Naive thymus-derived CD4-positive, alpha-beta T cell (primary cell): ENCODE data around the gene NPB. TPM values are rescaled to one million over a fixed set of nuclear protein-coding genes. Genes with fewer than 3 reads are reported as not detected.
"Not testable (repeated sequence)": the region's sequence is repeated elsewhere in the genome, so short reads cannot be mapped to it uniquely, and the experiment has no call there.

ENCODE experiments used
- ATAC-seq: fragments of 150-1000 bp; cut with Tn5 transposase; 2 replicates; pipeline ENCODE4 v1.10.0; 2021; ENCODE audit warnings: mild to moderate bottlenecking, moderate library complexity
- CTCF ChIA-PET: fragments of 350-600 bp; sonication (Branson Sonifier 250); formaldehyde crosslinking; loops from one replicate; lab custom pipeline; 2021; ENCODE audit warnings: antibody characterized with exemption; lab: Charles Lee
- POLR2A ChIA-PET: fragments of 350-600 bp; sonication (Branson Sonifier 250); formaldehyde crosslinking; loops from one replicate; lab custom pipeline; 2021; ENCODE audit warnings: antibody characterized with exemption, inconsistent platforms; lab: Charles Lee
- DNase-seq, 9 donors: peaks; one replicate each; pipeline versions ENCODE4 v3.0.0 to v3.0.0-alpha.2; 2020 to 2022; ENCODE audit warnings: mixed read lengths in 1 of 9
- H3K27ac ChIP-seq: one replicate; pipeline ENCODE4 v1.7.0; 2013; ENCODE audit warnings: mild to moderate bottlenecking, low read depth, low read length, moderate library complexity
- H3K27me3 ChIP-seq, 2 donors: one replicate each; pipeline ENCODE4 v1.7.0; 2013; ENCODE audit warnings: low read length in 2 of 2, mild to moderate bottlenecking in 2 of 2, moderate library complexity in 2 of 2; ENCODE audit not compliant: control insufficient read depth in 2 of 2, insufficient read depth in 2 of 2
- H3K36me3 ChIP-seq, 3 experiments: 1 replicate in 2 of 3; 2 replicates in 1 of 3; pipeline ENCODE4 v1.7.0; 2013; ENCODE audit warnings: low read length in 3 of 3, mild to moderate bottlenecking in 3 of 3, moderate library complexity in 1 of 3; ENCODE audit not compliant: insufficient read depth in 3 of 3, control insufficient read depth in 2 of 3
- H3K4me1 ChIP-seq, 2 donors: one replicate each; pipeline ENCODE4 v1.7.0; 2013; ENCODE audit warnings: low read length in 2 of 2, mild to moderate bottlenecking in 2 of 2, moderate library complexity in 1 of 2; ENCODE audit not compliant: control insufficient read depth in 2 of 2, insufficient read depth in 2 of 2
- H3K4me3 ChIP-seq: 2 replicates; pipeline ENCODE4 v1.7.0; 2013; ENCODE audit warnings: mild to moderate bottlenecking, low read length
- H3K9me3 ChIP-seq, 3 experiments: 1 replicate in 2 of 3; 2 replicates in 1 of 3; pipeline ENCODE4 v1.7.0; 2013; ENCODE audit warnings: low read length in 3 of 3; ENCODE audit not compliant: control insufficient read depth in 2 of 3
- H3K27ac Mint-ChIP-seq, 9 donors: one replicate each; pipeline ENCODE4 v1.8.0; 2020 to 2022; ENCODE audit warnings: mixed read lengths in 9 of 9, mild to moderate bottlenecking in 8 of 9, moderate library complexity in 5 of 9, inconsistent platforms in 2 of 9
- H3K27me3 Mint-ChIP-seq, 5 donors: one replicate each; pipeline ENCODE4 v1.8.0; 2021 to 2022; ENCODE audit warnings: mixed read lengths in 5 of 5, mild to moderate bottlenecking in 1 of 5
- H3K36me3 Mint-ChIP-seq, 5 donors: one replicate each; pipeline ENCODE4 v1.8.0; 2020 to 2022; ENCODE audit warnings: mixed read lengths in 5 of 5, mild to moderate bottlenecking in 3 of 5, inconsistent platforms in 1 of 5
- H3K4me1 Mint-ChIP-seq, 7 donors: one replicate each; pipeline ENCODE4 v1.8.0; 2020 to 2022; ENCODE audit warnings: mixed read lengths in 7 of 7, mild to moderate bottlenecking in 3 of 7, inconsistent platforms in 1 of 7
- H3K4me3 Mint-ChIP-seq, 10 donors: one replicate each; pipeline ENCODE4 v1.8.0; 2020 to 2022; ENCODE audit warnings: mild to moderate bottlenecking in 10 of 10, mixed read lengths in 10 of 10, moderate library complexity in 6 of 10, inconsistent platforms in 2 of 10
- H3K9me3 Mint-ChIP-seq, 11 donors: one replicate each; pipeline ENCODE4 v1.8.0; 2020 to 2022; ENCODE audit warnings: mixed read lengths in 11 of 11, mild to moderate bottlenecking in 4 of 11, inconsistent platforms in 1 of 11, moderate library complexity in 1 of 11
- intact Hi-C, 2 donors: fragments of 100-400 bp; cut with micrococcal nuclease; formaldehyde crosslinking; loops; one replicate each; pipeline ENCODE4 v1.15.1; 2023
- polyA plus RNA-seq, 2 donors: library from polyadenylated mRNA; unstranded; fragments of 300-500 nt; fragmentation: Illumina TruSeq; gene quantifications; one replicate each; pipeline ENCODE4 v1.2.3, GENCODE V29; 2021
- total RNA-seq, 6 experiments: library from RNA in 5 of 6; stranded (reverse) in 5 of 6; gene quantifications; 1 replicate in 5 of 6; 2 replicates in 1 of 6; pipeline ENCODE4 v1.2.3 and lab custom pipeline; 2021 to 2026

The NPB gene
- total and polyA plus RNA-seq, 7 experiments from 2014 or later = 0.20 to 0.59 (median 0.51) TPM; not detected in 2

DNA sequence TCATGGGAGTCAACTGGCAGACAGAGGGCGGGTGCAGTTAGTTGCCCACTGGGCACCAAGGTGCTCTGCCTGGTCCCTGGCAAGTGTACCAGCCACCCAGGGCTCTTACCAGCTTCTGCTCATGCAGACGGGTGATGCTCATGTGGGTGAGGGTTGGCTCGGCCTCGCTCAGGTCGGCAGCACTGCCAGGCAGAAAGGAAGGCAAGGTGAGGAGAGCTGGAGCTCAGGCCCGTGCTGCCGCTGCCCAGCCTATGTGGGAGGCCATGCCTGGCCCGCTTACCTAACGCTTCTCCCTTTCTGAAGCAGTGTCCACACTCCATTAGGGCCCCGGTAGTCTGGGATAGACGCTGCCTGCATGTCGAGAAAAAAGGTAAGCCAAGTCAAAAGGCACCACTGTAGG, 13.3 kb downstream of the NPB start:
- peaks cover 12 to 41% (median 18%) of the 10 kb centered on the region in 3 experiments for H3K36me3 ChIP-seq
- DNase-seq = no peak
- H3K4me1 ChIP-seq = peaks cover 17 to 25% of the 10 kb centered on the region in 2 donors
- H3K36me3 Mint-ChIP-seq = peaks cover 0 to 22% (median 4%) of the 10 kb centered on the region in 5 donors
- H3K4me1 Mint-ChIP-seq = peaks cover 14 to 52% (median 36%) of the 10 kb centered on the region in 7 donors
- ChIA-PET CTCF (no interaction called here), POLR2A (interaction anchor here (0.8 to 3.5 kb wide), 3 partner anchors 9 to 45 kb away, joined by 3 to 23 read pairs (median 5); partner anchors contain the start of gene MAFG)
- peak overlapping the region in 6 of 10 donors; percentile 4 to 47 (median 40) for H3K4me3 Mint-ChIP-seq
- peak overlapping the region in 2 of 9 donors; percentile 8 to 14 for H3K27ac Mint-ChIP-seq
- intact Hi-C loops = no loop called here
- no peak overlapping the region for H3K4me3 ChIP-seq
- no peaks in the 10 kb centered on the region for H3K9me3 ChIP-seq
- H3K27me3 ChIP-seq = no peaks in the 10 kb centered on the region
- no peak overlapping the region for H3K27ac ChIP-seq
- peaks cover 0 to 2% (median 0%) of the 10 kb centered on the region in 11 donors for H3K9me3 Mint-ChIP-seq
- no peaks in the 10 kb centered on the region for H3K27me3 Mint-ChIP-seq
- no peak for ATAC-seq

DNA sequence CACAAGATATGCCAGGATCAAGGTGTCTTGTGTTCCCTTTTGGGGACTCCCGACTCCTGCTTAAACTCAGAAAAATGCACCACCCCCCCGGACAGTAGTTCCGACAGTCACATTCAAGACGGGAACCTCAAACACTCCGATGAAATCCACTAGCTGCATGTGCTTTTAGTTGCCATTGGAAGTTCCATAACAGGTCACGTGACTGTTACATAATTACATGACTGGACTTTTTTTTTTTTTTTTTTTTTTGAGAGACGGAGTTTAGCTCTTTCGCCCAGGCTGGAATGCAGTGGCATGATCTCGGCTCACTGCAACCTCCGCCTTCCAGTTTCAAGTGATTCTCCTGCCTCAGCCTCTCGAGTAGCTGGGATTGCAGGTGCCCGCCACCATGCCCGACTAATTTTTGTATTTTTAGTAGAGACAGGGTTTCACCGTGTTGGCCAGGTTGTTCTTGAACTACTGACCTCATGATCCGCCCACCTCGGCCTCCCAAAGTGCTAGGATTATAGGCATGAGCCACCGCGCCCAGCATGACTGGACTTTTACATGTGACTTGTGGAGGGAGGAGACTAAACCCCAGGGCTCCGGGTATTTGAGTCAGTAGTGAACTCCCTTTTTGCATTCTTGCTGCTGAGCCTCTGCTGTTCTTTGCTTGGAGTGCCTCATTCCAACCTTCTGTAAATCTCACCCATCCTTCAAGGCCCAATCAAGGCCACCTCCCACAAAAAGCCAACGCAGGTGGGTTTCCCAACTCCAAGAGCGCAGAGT, 14.4 kb downstream of the NPB start:
- Histone ChIP-seq H3K27me3 (no peaks in the 10 kb centered on the region), H3K9me3 (no peaks in the 10 kb centered on the region), H3K4me3 (peak overlapping the region; percentile 49), H3K36me3 (peaks cover 12 to 45% (median 18%) of the 10 kb centered on the region in 3 experiments), H3K27ac (no peak overlapping the region), H3K4me1 (peaks cover 13 to 20% of the 10 kb centered on the region in 2 donors)
- no peak for ATAC-seq
- Mint-ChIP-seq H3K27me3 (no peaks in the 10 kb centered on the region), H3K4me3 (peak overlapping the region; percentile 79 to 91 (median 86)), H3K9me3 (peaks cover 0 to 2% (median 0%) of the 10 kb centered on the region in 11 donors), H3K4me1 (peaks cover 14 to 50% (median 35%) of the 10 kb centered on the region in 7 donors), H3K27ac (peak overlapping the region in 8 of 9 donors; percentile 25 to 79 (median 65)), H3K36me3 (peaks cover 0 to 26% (median 4%) of the 10 kb centered on the region in 5 donors)
- intact Hi-C loops = no loop called here
- POLR2A ChIA-PET = interaction anchor here (0.6 to 1.9 kb wide), 10 partner anchors 8 to 391 kb away, joined by 3 to 16 read pairs (median 5); partner anchors contain the start of genes ALYREF, ANAPC11, ARHGDIA and MAFG
- CTCF ChIA-PET = interaction anchor here (0.6 kb wide), 1 partner anchor 350 kb away, joined by 3 read pairs; no protein-coding TSS in a partner anchor
- DNase-seq = no peak

DNA sequence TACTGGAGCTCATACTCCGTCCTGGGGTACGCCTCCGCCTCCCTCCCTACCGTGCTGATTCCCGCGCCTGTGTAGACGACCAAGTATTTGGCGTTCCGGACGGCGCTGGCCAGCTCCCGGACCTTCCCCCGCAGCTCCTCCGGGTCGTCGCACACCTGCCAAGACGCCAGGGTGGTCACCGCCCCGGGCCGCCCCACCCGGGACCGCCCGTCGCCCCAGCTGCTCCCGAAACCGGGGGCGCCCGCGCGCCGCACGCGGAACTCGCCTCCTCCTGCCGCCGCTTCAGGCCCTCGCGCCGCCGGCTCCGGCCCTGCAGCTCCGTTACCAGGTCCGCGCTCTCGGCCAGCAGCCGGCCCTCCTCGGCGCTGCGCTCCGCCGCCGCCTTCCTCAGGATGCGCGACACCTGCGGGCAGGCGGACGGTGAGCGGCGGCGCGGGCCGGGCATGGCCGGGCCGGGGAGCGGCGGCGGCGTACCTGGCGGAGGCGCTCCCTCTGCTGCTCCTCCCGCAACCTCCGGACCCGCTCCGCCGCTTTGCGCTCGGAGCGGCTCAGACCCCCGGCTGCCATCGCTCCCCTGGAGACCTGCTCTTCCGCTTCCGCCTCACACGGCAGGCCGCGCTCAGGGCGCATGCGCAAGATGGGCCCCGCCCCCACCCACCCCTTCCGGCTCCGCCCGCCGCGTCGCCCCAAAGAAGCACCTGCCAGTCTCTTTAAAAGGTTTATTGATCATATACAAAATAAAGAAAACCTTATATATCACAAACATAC, 15.7 kb downstream of the NPB start, which contains the start of gene SIRT7:
Gene SIRT7, minus strand, starts transcription at position 612 of the 768 bp plus-strand sequence. Its CDS starts 45 bp downstream, at position 567.
- POLR2A ChIA-PET = interaction anchor here (0.7 to 1.8 kb wide), 9 partner anchors 8 to 823 kb away, joined by 3 to 16 read pairs (median 5); partner anchors contain the start of genes ALYREF, ANAPC11, ARHGDIA and MAFG
- H3K4me1 Mint-ChIP-seq = peaks cover 14 to 47% (median 35%) of the 10 kb centered on the region in 7 donors

DNA sequence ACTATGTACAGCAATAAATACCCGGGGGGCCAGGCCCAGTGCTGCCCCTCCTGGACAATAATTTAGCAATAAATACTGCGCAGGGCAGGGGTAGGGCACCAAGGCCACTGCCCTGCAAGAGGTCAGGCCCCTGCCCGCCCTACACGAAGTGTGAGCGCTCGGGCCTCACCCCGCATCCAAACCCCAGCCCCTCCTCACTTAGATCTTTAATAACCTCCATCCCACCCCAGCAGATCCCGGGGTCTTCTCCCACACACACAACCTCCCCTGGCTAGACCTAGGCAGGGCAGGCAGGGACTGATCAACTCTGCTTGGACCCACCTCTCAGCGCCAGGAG, 16.3 kb downstream of the NPB start:
- H3K27me3 ChIP-seq, H3K9me3 ChIP-seq, DNase-seq, H3K4me3 ChIP-seq, CTCF ChIA-PET, H3K27me3 Mint-ChIP-seq, H3K9me3 Mint-ChIP-seq: not testable (repeated sequence)
- Mint-ChIP-seq H3K4me3 (peak overlapping the region; percentile 81 to 92 (median 88)), H3K27ac (peak overlapping the region; percentile 82 to 90 (median 85)), H3K36me3 (peaks cover 0 to 19% (median 2%) of the 10 kb centered on the region in 5 donors), H3K4me1 (peaks cover 14 to 45% (median 35%) of the 10 kb centered on the region in 7 donors)
- intact Hi-C loops = loop anchor here (1.0 to 2.0 kb wide), 4 partner anchors 8 to 58 kb away; partner anchors contain the start of genes ALYREF (in 1 of the 2), ANAPC11 (in 1 of the 2), MAFG (in 1 of the 2) and P4HB (in 1 of the 2)
- POLR2A ChIA-PET = interaction anchor here (1.5 to 1.8 kb wide), 2 partner anchors 46 to 48 kb away, joined by 6 to 7 read pairs; partner anchors contain the start of gene ARHGDIA
- H3K4me1 ChIP-seq = peaks cover 13 to 20% of the 10 kb centered on the region in 2 donors
- H3K36me3 ChIP-seq = peaks cover 12 to 35% (median 16%) of the 10 kb centered on the region in 3 experiments
- H3K27ac ChIP-seq = peak overlapping the region; percentile 80
- ATAC-seq = peak; percentile 26

More for the DNA sequence above, 15.7 kb downstream of the NPB start, which contains the start of gene SIRT7:
- Histone ChIP-seq H3K9me3 (no peaks in the 10 kb centered on the region), H3K4me1 (peaks cover 13 to 20% of the 10 kb centered on the region in 2 donors), H3K4me3 (peak within 1 kb of the TSS; percentile 49), H3K27me3 (no peaks in the 10 kb centered on the region), H3K27ac (peak within 1 kb of the TSS; percentile 80), H3K36me3 (peaks cover 12 to 41% (median 18%) of the 10 kb centered on the region in 3 experiments)
- Mint-ChIP-seq H3K9me3 (peaks cover 0 to 2% (median 0%) of the 10 kb centered on the region in 11 donors), H3K36me3 (peaks cover 0 to 25% (median 4%) of the 10 kb centered on the region in 5 donors), H3K4me3 (peak within 1 kb of the TSS; percentile 81 to 92 (median 88)), H3K27me3 (no peaks in the 10 kb centered on the region), H3K27ac (peak within 1 kb of the TSS; percentile 82 to 90 (median 85))
- CTCF ChIA-PET = interaction anchor here (0.7 to 0.8 kb wide), 3 partner anchors 9 to 245 kb away, joined by 3 to 4 read pairs (median 3); no protein-coding TSS in a partner anchor
- ATAC-seq (peak; percentile 93), DNase-seq (peak; percentile 69 to 83 (median 78))
- intact Hi-C loops = loop anchor here (1.0 to 2.0 kb wide), 4 partner anchors 9 to 57 kb away; partner anchors contain the start of genes ALYREF (in 1 of the 2), ANAPC11 (in 1 of the 2), MAFG (in 1 of the 2) and P4HB (in 1 of the 2)

DNA sequence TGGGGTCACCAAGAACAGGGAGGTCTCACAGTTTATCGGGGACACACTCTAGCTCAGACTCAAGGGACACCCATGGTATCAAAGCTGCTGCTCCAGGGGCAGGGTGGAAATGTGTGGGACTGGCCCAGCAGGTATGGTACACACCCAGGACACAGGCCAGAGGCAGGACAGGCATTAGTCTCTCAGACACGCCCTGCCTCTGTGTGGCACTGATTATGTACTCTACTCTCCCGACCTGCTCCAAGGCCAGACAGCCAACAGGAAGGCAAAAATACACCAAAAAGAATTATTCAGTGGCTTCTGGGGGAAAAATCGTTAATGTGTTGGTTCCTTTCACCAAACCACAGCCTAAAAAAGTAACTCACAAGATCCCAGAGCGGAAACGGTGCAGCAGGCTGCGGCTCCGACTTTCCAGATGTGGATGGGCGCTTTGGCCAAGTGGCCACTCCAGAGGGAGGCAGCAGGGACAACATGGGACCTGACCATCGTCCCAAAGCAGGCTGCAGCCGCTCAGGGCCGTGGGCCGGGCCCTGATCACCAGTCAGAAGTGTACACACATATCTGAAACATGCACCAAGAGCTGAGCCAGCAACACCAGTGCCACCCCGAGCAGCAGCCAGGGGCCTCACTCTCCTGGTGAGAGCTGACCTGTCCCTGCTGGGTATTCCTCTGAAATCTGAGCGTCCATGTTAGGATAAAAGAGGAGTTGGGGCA, 17.0 kb downstream of the NPB start:
- peaks cover 14 to 47% (median 34%) of the 10 kb centered on the region in 7 donors for H3K4me1 Mint-ChIP-seq
- Histone ChIP-seq H3K36me3 (peaks cover 8 to 28% (median 10%) of the 10 kb centered on the region in 3 experiments), H3K4me1 (peaks cover 13 to 20% of the 10 kb centered on the region in 2 donors), H3K27ac (peak overlapping the region; percentile 80), H3K9me3 (no peaks in the 10 kb centered on the region), H3K27me3 (no peaks in the 10 kb centered on the region), H3K4me3 (no peak overlapping the region)
- ATAC-seq (no peak), DNase-seq (no peak)
- H3K27ac Mint-ChIP-seq = peak overlapping the region in 8 of 9 donors; percentile 12 to 90 (median 84)
- H3K9me3 Mint-ChIP-seq = peaks cover 0 to 2% (median 0%) of the 10 kb centered on the region in 11 donors
- H3K36me3 Mint-ChIP-seq = peaks cover 0 to 16% (median 0%) of the 10 kb centered on the region in 5 donors
- ChIA-PET CTCF (no interaction called here), POLR2A (interaction anchor here (0.9 kb wide), 1 partner anchor 13 kb away, joined by 3 read pairs; no protein-coding TSS in a partner anchor)
- H3K27me3 Mint-ChIP-seq = no peaks in the 10 kb centered on the region
- intact Hi-C loops = loop anchor here (1.0 to 2.0 kb wide), 4 partner anchors 7 to 58 kb away; partner anchors contain the start of genes ALYREF (in 1 of the 2), ANAPC11 (in 1 of the 2), MAFG (in 1 of the 2) and P4HB (in 1 of the 2)
- peak overlapping the region in 7 of 10 donors; percentile 18 to 92 (median 90) for H3K4me3 Mint-ChIP-seq
